Hepatocyte (in vitro differentiated cells): ENCODE measurements around the gene FAM83E.
"Not testable (repeated sequence)": the region's sequence is repeated elsewhere in the genome, so short reads cannot be mapped to it uniquely, and the experiment has no call there.

ENCODE experiments used
- EZH2 ChIP-seq: fragments of 200-600 bp; sonication (generic); IDR thresholded peaks from 2 replicates; pipeline ENCODE4 v1.6.1; 2016; ENCODE audit warnings: antibody characterized with exemption, mild to moderate bottlenecking, borderline replicate concordance
- TF ChIP-seq, protein P1 (sequence below): fragments of 200-600 bp; sonication (generic); IDR thresholded peaks from 2 replicates; pipeline ENCODE4 v1.5.1; 2016; ENCODE audit warnings: antibody characterized with exemption, mild to moderate bottlenecking; ENCODE audit not compliant: poor library complexity

GRCh38 chr19:48632286-48632685 is 17.4 kb upstream of the FAM83E start:
- TF ChIP-seq, protein P1, sequence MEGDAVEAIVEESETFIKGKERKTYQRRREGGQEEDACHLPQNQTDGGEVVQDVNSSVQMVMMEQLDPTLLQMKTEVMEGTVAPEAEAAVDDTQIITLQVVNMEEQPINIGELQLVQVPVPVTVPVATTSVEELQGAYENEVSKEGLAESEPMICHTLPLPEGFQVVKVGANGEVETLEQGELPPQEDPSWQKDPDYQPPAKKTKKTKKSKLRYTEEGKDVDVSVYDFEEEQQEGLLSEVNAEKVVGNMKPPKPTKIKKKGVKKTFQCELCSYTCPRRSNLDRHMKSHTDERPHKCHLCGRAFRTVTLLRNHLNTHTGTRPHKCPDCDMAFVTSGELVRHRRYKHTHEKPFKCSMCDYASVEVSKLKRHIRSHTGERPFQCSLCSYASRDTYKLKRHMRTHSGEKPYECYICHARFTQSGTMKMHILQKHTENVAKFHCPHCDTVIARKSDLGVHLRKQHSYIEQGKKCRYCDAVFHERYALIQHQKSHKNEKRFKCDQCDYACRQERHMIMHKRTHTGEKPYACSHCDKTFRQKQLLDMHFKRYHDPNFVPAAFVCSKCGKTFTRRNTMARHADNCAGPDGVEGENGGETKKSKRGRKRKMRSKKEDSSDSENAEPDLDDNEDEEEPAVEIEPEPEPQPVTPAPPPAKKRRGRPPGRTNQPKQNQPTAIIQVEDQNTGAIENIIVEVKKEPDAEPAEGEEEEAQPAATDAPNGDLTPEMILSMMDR, result not testable (repeated sequence)
- TF ChIP-seq EZH2, result not testable (repeated sequence)
